ENCODE measurements around the gene LUC7L.
A peak's percentile ranks its signal among the peaks of the same experiment; 100 is the strongest.
"Not testable (repeated sequence)": the region's sequence is repeated elsewhere in the genome, so short reads cannot be mapped to it uniquely, and the experiment has no call there.

The LUC7L gene

DNA sequence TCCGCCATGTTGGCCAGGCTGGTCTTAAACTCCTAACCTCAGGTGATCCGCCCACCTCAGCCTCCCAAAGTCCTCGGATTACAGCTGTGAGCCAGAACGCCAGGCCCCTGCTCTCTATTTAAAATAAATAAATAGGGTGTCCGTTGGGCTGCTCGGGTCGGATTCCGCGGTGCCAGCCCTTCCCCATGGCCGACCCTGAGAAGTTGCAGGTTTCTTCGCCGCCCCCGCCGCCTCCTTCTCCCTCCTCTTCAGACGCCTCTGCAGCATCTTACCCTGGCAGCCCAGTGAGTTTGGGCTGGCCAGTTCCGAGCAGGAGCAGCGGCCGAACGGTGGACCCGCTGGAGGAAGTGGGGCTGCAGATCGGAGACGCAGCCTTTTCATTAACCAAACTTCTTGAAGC, 1.7 kb upstream of the LUC7L start:
- H3K27me3 ChIP-seq (ENCODE audit: insufficient read depth, low read length): no peaks in the 10 kb centered on the region
- no peak overlapping the region for H2AFZ ChIP-seq (ENCODE audit: low read depth, low read length)
- H3K4me3 ChIP-seq (ENCODE audit: low read length): no peak overlapping the region
- H3K36me3 ChIP-seq (ENCODE audit: insufficient read depth, low read length): peaks cover 22% of the 10 kb centered on the region
- H3K9me3 ChIP-seq (ENCODE audit: low read length): no peaks in the 10 kb centered on the region
- H3K4me1 ChIP-seq (ENCODE audit: insufficient read depth, low read length): peaks cover 20% of the 10 kb centered on the region

DNA sequence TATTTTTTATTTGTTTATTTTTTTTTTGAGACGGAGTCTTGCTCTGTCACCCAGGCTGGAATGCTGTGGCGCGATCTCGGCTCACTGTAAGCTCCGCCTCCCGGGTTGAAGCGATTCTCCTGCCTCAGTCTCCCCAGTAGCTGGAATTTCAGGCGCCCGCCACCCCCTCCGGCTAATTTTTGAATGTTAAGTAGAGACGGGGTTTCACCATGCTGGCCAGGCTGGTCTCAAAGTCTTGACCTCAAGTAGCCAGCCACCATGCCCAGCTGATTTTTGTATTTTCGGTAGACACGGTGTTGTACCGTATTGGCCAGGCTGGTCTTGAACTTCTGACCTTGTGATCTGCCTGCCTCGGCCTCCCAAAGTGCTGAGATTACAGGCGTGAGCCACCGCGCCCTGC, 1.1 kb upstream of the LUC7L start:
- Histone ChIP-seq H3K36me3 (ENCODE audit: insufficient read depth, low read length) (peaks cover 26% of the 10 kb centered on the region), H3K4me1 (ENCODE audit: insufficient read depth, low read length) (peaks cover 19% of the 10 kb centered on the region)
- H2AFZ ChIP-seq (ENCODE audit: low read depth, low read length); H3K4me3 ChIP-seq (ENCODE audit: low read length); H3K27me3 ChIP-seq (ENCODE audit: insufficient read depth, low read length); H3K9me3 ChIP-seq (ENCODE audit: low read length): not testable (repeated sequence)

DNA sequence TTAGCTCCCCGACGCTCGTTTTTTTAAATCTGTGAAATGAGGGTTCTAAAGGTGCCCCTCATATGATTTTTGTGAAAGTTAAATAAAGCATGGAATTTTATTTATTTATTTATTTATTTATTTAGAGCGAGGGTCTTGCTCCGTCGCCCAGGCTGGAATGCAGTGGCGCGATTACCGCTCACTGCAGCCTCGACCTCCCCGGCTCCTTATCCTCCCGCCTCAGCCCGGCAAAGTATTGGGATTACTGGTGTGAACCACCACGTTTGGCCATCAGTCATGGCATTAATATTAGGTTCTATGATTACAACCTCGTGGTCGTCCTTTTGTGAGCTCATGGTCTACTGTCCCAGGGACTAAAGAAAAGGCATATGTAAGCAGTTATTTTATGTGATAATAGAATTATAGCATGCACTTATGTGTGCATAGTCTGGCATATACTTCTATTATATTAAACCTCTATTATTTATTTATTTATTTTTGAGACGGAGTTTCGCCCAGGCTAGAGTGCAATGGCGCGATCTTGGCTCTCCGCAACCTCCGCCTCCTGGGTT, 557 bp upstream of the LUC7L start:
- peak overlapping the region; percentile 80 for H3K4me3 ChIP-seq (ENCODE audit: low read length)
- peaks cover 30% of the 10 kb centered on the region for H3K36me3 ChIP-seq (ENCODE audit: insufficient read depth, low read length)
- H3K4me1 ChIP-seq (ENCODE audit: insufficient read depth, low read length): peaks cover 18% of the 10 kb centered on the region
- H2AFZ ChIP-seq (ENCODE audit: low read depth, low read length): peak overlapping the region; percentile 24
- H3K9me3 ChIP-seq (ENCODE audit: low read length): no peaks in the 10 kb centered on the region
- no peaks in the 10 kb centered on the region for H3K27me3 ChIP-seq (ENCODE audit: insufficient read depth, low read length)

DNA sequence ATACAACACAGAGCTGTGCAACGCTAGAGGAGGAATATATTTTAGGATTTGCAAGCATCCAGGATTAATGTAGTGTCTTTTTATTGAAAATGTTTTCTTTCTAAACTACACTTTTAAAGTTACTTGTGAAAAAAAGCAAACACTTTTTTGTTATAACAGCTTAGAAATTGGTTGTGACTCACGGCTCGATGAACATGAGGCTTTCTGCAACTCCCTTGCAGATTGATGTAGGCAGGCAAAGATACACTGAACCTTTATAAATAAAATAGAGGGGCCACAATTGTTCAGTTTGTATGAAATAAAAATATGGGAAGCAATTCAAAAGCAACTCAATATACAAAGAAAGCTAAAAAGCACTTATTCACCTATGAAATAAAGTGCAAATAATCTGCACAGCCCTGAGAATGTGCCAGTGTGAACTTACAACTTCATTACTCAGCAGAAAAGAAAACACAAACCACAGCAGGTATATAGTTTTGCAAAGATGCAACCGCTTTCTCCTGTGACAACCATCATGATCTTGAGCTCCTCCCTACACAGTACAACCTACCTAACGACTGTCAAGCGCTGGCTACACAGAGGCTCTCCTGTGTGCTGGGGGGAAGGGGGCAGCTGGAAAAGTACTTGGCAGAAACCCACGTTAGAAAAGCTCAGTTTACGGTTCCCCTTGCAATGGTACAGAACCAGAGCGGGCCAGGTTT, 948 bp downstream of the LUC7L start:
- no peaks in the 10 kb centered on the region for H3K9me3 ChIP-seq (ENCODE audit: low read length)
- peak overlapping the region; percentile 24 for H2AFZ ChIP-seq (ENCODE audit: low read depth, low read length)
- H3K36me3 ChIP-seq (ENCODE audit: insufficient read depth, low read length): peaks cover 43% of the 10 kb centered on the region
- peaks cover 18% of the 10 kb centered on the region for H3K4me1 ChIP-seq (ENCODE audit: insufficient read depth, low read length)
- no peaks in the 10 kb centered on the region for H3K27me3 ChIP-seq (ENCODE audit: insufficient read depth, low read length)
- peak overlapping the region; percentile 80 for H3K4me3 ChIP-seq (ENCODE audit: low read length)

DNA sequence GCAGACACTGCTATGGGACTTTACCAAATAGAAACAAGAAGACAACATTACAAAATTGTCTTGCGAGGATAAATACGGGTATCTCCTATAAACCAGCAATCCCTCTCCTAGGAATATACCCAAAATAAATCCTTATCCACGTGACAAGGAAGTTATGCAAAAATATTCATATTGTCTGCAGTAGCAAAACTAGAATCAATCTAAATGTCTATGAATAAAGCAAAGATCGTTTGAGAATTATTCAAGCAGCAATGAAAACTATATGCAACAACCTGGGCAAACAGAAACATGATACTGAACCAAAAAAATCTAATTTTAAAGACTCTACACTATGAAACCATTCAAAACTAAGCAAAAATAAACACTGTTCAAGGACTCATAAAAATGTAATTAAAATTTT, 9.2 kb downstream of the LUC7L start:
- H3K4me3 ChIP-seq (ENCODE audit: low read length): no peak overlapping the region
- no peak overlapping the region for H2AFZ ChIP-seq (ENCODE audit: low read depth, low read length)
- H3K4me1 ChIP-seq (ENCODE audit: insufficient read depth, low read length): no peaks in the 10 kb centered on the region
- H3K9me3 ChIP-seq (ENCODE audit: low read length): no peaks in the 10 kb centered on the region
- H3K36me3 ChIP-seq (ENCODE audit: insufficient read depth, low read length): peaks cover 72% of the 10 kb centered on the region
- no peaks in the 10 kb centered on the region for H3K27me3 ChIP-seq (ENCODE audit: insufficient read depth, low read length)

DNA sequence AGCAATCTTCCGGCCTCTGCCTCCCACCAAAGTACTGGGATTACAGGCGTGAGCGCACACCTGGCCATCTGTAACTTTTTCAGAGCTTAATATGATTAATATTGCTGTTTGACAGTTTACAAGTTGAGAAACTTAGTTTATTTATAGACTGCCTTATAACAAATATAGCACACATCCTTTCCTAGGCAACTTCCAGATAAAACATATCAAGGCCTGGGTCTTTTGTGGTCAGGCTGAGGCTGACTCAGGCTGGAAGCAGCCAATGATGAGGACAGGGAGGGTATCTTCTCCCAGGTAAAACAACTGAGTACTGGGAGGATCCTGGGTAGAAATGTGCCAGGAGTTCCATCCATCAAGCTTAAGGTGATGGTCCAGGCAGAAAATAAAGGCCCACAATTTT, 16.2 kb downstream of the LUC7L start:
- no peak overlapping the region for H3K4me3 ChIP-seq (ENCODE audit: low read length)
- H3K9me3 ChIP-seq (ENCODE audit: low read length): no peaks in the 10 kb centered on the region
- H3K36me3 ChIP-seq (ENCODE audit: insufficient read depth, low read length): peaks cover 75% of the 10 kb centered on the region
- no peaks in the 10 kb centered on the region for H3K27me3 ChIP-seq (ENCODE audit: insufficient read depth, low read length)
- no peak overlapping the region for H2AFZ ChIP-seq (ENCODE audit: low read depth, low read length)
- no peaks in the 10 kb centered on the region for H3K4me1 ChIP-seq (ENCODE audit: insufficient read depth, low read length)

DNA sequence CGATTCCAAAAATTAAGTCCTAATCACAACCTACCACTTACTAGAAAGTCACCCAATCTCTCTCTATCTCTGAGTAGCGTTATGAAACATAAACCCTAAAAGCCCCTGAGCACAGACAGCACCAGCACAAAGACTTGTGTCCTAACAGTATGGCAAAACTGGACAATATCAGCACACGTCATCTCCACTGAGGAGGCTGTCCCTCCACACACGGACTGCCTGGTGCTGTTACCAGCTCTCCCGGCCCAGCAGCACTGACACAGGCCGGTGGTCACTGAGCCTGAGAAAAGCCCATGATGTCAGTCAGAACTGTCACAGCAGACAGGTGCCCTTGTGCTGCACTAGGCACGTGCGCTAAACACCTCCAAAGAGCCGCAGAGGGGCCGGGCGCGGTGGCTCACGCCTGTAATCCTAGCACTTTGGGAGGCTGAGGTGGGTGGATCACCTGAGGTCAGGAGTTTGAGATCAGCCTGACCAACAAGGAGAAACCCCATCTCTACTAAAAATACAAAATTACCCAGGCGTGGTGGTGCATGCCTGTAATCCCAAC, 17.5 kb downstream of the LUC7L start:
- H3K27me3 ChIP-seq (ENCODE audit: insufficient read depth, low read length); H2AFZ ChIP-seq (ENCODE audit: low read depth, low read length); H3K9me3 ChIP-seq (ENCODE audit: low read length); H3K4me3 ChIP-seq (ENCODE audit: low read length); H3K4me1 ChIP-seq (ENCODE audit: insufficient read depth, low read length): not testable (repeated sequence)
- H3K36me3 ChIP-seq (ENCODE audit: insufficient read depth, low read length): peaks cover 78% of the 10 kb centered on the region

DNA sequence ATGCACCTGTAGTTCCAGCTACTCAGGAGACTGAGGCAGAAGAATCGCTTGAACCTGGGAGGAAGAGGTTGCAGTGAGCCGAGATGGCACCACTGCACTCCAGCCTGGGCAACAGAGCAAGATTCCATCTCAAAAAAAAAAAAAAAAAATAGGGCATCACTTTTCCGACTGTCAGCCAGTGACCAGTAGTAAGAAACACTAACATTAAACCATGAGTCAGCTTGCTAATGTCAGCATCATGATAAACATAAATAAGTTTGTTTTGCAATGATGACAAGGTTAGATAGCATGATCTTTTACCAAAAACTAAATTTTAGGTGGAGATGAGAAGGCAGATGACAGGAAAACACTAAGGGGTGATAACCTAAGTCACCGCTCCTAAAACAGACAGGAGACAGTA, 19.9 kb downstream of the LUC7L start:
- not testable (repeated sequence) for H2AFZ ChIP-seq (ENCODE audit: low read depth, low read length); H3K27me3 ChIP-seq (ENCODE audit: insufficient read depth, low read length); H3K9me3 ChIP-seq (ENCODE audit: low read length); H3K4me3 ChIP-seq (ENCODE audit: low read length); H3K4me1 ChIP-seq (ENCODE audit: insufficient read depth, low read length)
- H3K36me3 ChIP-seq (ENCODE audit: insufficient read depth, low read length): peaks cover 83% of the 10 kb centered on the region

DNA sequence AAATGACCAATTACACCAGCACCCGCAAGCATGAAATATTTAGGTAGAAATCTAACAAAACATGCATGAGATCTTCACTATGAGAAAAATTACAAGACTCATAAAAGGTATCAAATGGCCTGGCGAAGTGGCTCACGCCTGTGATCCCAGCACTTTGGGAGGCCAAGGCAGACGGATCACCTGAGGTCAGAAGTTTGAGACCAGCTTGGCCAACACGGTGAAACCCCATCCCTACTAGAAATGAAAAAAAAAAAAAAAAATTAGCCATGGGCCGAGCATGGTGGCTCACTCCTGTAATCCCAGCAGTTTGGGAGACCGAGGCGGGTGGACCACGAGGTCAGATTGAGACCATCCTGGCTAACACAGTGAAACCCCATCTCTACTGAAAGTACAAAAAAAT, 25.2 kb downstream of the LUC7L start:
- H3K36me3 ChIP-seq (ENCODE audit: insufficient read depth, low read length): peaks cover 82% of the 10 kb centered on the region
- not testable (repeated sequence) for H3K4me3 ChIP-seq (ENCODE audit: low read length); H3K4me1 ChIP-seq (ENCODE audit: insufficient read depth, low read length); H3K9me3 ChIP-seq (ENCODE audit: low read length); H3K27me3 ChIP-seq (ENCODE audit: insufficient read depth, low read length); H2AFZ ChIP-seq (ENCODE audit: low read depth, low read length)

DNA sequence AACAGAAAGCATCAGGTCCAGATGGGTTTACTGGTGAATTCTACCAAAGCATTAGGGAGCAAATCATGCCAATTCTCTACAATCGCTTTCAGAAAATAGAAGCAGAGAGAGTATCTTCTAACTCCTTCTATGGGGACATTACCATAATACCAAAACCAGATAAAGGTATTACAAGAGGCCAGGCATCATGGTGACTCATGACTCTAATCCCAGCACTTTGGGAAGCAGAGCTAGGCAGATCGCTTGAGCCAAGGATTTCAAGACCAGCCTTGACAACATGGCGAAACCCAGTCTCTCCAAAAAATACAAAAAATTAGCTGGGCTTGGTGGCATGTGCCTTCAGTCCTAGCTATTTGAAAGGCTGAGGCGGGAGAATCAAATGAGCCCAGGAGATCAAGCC, 26.0 kb downstream of the LUC7L start:
- no peak overlapping the region for H2AFZ ChIP-seq (ENCODE audit: low read depth, low read length)
- H3K36me3 ChIP-seq (ENCODE audit: insufficient read depth, low read length): peaks cover 82% of the 10 kb centered on the region
- H3K27me3 ChIP-seq (ENCODE audit: insufficient read depth, low read length): no peaks in the 10 kb centered on the region
- H3K9me3 ChIP-seq (ENCODE audit: low read length): peaks cover 2% of the 10 kb centered on the region
- no peaks in the 10 kb centered on the region for H3K4me1 ChIP-seq (ENCODE audit: insufficient read depth, low read length)
- H3K4me3 ChIP-seq (ENCODE audit: low read length): no peak overlapping the region

DNA sequence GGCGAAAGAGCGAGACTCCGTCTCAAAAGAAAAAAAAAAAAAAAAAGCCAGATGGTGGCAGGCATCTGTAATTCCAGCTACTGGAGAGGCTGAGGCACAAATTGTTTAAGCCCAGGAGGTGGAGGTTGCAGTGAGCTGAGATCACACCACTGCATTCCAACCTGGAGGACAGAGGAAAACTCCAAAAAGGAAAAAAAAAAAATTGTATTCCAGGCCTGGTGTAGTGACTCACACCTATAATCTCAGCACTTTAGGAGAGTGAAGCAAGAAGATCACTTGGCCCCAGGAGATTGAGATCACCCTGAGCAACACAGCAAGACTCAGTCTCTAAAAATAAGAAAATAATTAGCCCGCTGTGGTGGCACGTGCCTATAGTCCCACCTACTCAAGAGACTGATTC, 28.9 kb downstream of the LUC7L start:
- no peaks in the 10 kb centered on the region for H3K27me3 ChIP-seq (ENCODE audit: insufficient read depth, low read length)
- H3K9me3 ChIP-seq (ENCODE audit: low read length): peaks cover 2% of the 10 kb centered on the region
- no peak overlapping the region for H3K4me3 ChIP-seq (ENCODE audit: low read length)
- peaks cover 82% of the 10 kb centered on the region for H3K36me3 ChIP-seq (ENCODE audit: insufficient read depth, low read length)
- H3K4me1 ChIP-seq (ENCODE audit: insufficient read depth, low read length): no peaks in the 10 kb centered on the region
- H2AFZ ChIP-seq (ENCODE audit: low read depth, low read length): no peak overlapping the region

DNA sequence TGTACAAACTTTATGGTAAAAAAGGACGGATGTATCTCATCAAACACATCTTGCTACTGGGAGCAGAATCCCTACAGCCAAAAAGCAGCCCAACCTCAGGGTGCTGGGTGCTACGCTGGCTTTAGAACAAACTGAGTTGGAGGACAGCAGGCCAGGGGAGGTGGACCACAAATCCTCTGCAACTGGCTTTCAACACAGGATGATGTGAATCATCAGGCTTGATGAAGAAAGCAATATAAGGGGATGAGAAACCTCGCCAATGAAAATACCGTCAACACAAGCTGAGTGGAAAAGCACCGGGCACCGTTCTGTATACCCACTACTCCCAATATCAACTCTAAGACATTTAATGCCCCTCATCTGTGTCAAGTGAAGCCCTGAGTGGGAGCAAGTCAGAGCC, 34.7 kb downstream of the LUC7L start:
- H2AFZ ChIP-seq (ENCODE audit: low read depth, low read length): no peak overlapping the region
- H3K36me3 ChIP-seq (ENCODE audit: insufficient read depth, low read length): peaks cover 91% of the 10 kb centered on the region
- no peaks in the 10 kb centered on the region for H3K9me3 ChIP-seq (ENCODE audit: low read length)
- no peaks in the 10 kb centered on the region for H3K4me1 ChIP-seq (ENCODE audit: insufficient read depth, low read length)
- no peak overlapping the region for H3K4me3 ChIP-seq (ENCODE audit: low read length)
- H3K27me3 ChIP-seq (ENCODE audit: insufficient read depth, low read length): no peaks in the 10 kb centered on the region

DNA sequence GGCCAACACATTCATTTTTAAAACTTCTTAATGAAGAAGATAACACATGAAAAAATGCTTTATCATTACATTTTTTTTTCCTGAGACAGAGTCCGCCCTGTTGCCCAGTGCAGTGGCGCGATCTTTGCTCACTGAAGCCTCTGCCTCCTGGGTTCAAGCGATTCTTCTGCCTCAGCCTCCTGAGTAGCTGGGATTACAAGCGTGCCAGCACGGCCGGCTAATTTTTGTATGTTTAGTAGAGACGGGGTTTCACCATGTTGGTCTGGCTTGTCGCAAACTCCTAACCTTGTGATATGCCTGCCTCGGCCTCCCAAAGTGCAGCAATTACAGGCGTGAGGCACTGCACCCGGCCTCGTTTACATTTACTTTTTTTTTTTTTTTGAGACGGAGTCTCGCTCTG, 35.8 kb downstream of the LUC7L start:
- Histone ChIP-seq H3K9me3 (ENCODE audit: low read length) (no peaks in the 10 kb centered on the region), H3K36me3 (ENCODE audit: insufficient read depth, low read length) (peaks cover 92% of the 10 kb centered on the region), H3K4me3 (ENCODE audit: low read length) (no peak overlapping the region), H3K27me3 (ENCODE audit: insufficient read depth, low read length) (no peaks in the 10 kb centered on the region), H3K4me1 (ENCODE audit: insufficient read depth, low read length) (no peaks in the 10 kb centered on the region), H2AFZ (ENCODE audit: low read depth, low read length) (no peak overlapping the region)

DNA sequence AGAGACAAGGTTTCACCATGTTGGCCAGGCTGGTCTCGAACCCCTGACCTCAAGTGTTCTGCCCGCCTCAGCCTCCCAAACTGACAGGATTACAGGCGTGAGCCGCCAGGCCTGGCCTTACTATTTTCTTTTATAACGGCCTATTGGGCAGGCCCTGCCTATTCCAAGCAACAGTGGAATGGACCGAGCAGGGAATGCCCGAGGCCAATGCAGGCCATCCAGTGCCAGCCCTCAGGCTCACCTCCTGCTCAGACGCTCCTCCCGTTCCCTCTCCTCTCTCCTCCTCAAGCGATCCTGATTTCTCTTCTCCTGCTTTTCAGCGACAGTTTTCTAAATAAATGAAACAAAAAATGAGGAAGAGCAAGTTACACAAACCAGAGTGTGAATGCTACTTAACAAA, 36.6 kb downstream of the LUC7L start:
- Histone ChIP-seq H3K9me3 (ENCODE audit: low read length) (no peaks in the 10 kb centered on the region), H3K4me3 (ENCODE audit: low read length) (no peak overlapping the region), H2AFZ (ENCODE audit: low read depth, low read length) (no peak overlapping the region), H3K36me3 (ENCODE audit: insufficient read depth, low read length) (peaks cover 89% of the 10 kb centered on the region), H3K4me1 (ENCODE audit: insufficient read depth, low read length) (no peaks in the 10 kb centered on the region), H3K27me3 (ENCODE audit: insufficient read depth, low read length) (no peaks in the 10 kb centered on the region)
